HEK293 (cell line): ENCODE results near the gene MAN1C1.

Experiments
- BCL11A ChIP-seq: fragments of 450-650 bp; formaldehyde crosslinking; IDR thresholded peaks from 2 replicates; pipeline ENCODE4 v1.5.1; 2016; ENCODE audit warnings: low read depth, missing biosample characterization, missing genetic modification characterization
- CTCF ChIP-seq: fragments of 450-650 bp; formaldehyde crosslinking; IDR thresholded peaks from 2 replicates; pipeline ENCODE4 v1.5.1; 2016; ENCODE audit warnings: missing biosample characterization, missing genetic modification characterization
- GLIS2 ChIP-seq: fragments of 450-650 bp; formaldehyde crosslinking; IDR thresholded peaks from 2 replicates; pipeline ENCODE4 v1.5.1; 2016; ENCODE audit warnings: missing biosample characterization, missing genetic modification characterization
- PBX3 ChIP-seq: sonication (generic); formaldehyde crosslinking; IDR thresholded peaks from 2 replicates; pipeline ENCODE4 v1.8.1; 2022; ENCODE audit warnings: mild to moderate bottlenecking, moderate library complexity, missing genetic modification reagents
- SCRT2 ChIP-seq: fragments of 450-650 bp; formaldehyde crosslinking; IDR thresholded peaks from 2 replicates; pipeline ENCODE4 v1.5.1; 2016; ENCODE audit warnings: missing biosample characterization, missing genetic modification characterization
- ZBTB7A ChIP-seq: fragments of 450-650 bp; formaldehyde crosslinking; IDR thresholded peaks from 2 replicates; pipeline ENCODE4 v1.5.1; 2016; ENCODE audit warnings: low read depth, missing biosample characterization, missing genetic modification characterization
- ZNF121 ChIP-seq: fragments of 450-650 bp; formaldehyde crosslinking; IDR thresholded peaks from 2 replicates; pipeline ENCODE4 v1.5.1; 2016; ENCODE audit warnings: missing biosample characterization, missing genetic modification characterization
- ZNF138 ChIP-seq: fragments of 450-650 bp; formaldehyde crosslinking; IDR thresholded peaks from 2 replicates; pipeline ENCODE4 v1.5.1; 2016; ENCODE audit warnings: missing biosample characterization, missing genetic modification characterization, borderline replicate concordance
- ZNF404 ChIP-seq: fragments of 450-650 bp; formaldehyde crosslinking; IDR thresholded peaks from 2 replicates; pipeline ENCODE4 v1.5.1; 2017; ENCODE audit warnings: missing biosample characterization, missing genetic modification characterization
- ZNF416 ChIP-seq: fragments of 450-650 bp; formaldehyde crosslinking; IDR thresholded peaks from 2 replicates; pipeline ENCODE4 v1.5.1; 2016; ENCODE audit warnings: missing biosample characterization, missing genetic modification characterization
- ZNF670 ChIP-seq: fragments of 450-650 bp; formaldehyde crosslinking; IDR thresholded peaks from 2 replicates; pipeline ENCODE4 v1.5.1; 2016; ENCODE audit warnings: missing biosample characterization, missing genetic modification characterization, low read depth
- ZNF785 ChIP-seq: fragments of 450-650 bp; formaldehyde crosslinking; IDR thresholded peaks from 2 replicates; pipeline ENCODE4 v1.5.1; 2016; ENCODE audit warnings: missing biosample characterization, missing genetic modification characterization
- TF ChIP-seq, protein P1 (sequence below): fragments of 450-650 bp; formaldehyde crosslinking; IDR thresholded peaks from 2 replicates; pipeline ENCODE4 v1.5.1; 2016; ENCODE audit warnings: missing biosample characterization, missing genetic modification characterization
- TF ChIP-seq, protein P2 (sequence below): fragments of 450-650 bp; formaldehyde crosslinking; IDR thresholded peaks from 2 replicates; pipeline ENCODE4 v1.5.1; 2016; ENCODE audit warnings: missing biosample characterization, missing genetic modification characterization

GRCh38 chr1:25735956-25736529 lies 119.5 kb downstream of the MAN1C1 start:
- TF ChIP-seq, protein P1, sequence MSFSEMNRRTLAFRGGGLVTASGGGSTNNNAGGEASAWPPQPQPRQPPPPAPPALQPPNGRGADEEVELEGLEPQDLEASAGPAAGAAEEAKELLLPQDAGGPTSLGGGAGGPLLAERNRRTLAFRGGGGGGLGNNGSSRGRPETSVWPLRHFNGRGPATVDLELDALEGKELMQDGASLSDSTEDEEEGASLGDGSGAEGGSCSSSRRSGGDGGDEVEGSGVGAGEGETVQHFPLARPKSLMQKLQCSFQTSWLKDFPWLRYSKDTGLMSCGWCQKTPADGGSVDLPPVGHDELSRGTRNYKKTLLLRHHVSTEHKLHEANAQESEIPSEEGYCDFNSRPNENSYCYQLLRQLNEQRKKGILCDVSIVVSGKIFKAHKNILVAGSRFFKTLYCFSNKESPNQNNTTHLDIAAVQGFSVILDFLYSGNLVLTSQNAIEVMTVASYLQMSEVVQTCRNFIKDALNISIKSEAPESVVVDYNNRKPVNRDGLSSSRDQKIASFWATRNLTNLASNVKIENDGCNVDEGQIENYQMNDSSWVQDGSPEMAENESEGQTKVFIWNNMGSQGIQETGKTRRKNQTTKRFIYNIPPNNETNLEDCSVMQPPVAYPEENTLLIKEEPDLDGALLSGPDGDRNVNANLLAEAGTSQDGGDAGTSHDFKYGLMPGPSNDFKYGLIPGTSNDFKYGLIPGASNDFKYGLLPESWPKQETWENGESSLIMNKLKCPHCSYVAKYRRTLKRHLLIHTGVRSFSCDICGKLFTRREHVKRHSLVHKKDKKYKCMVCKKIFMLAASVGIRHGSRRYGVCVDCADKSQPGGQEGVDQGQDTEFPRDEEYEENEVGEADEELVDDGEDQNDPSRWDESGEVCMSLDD (tag by site-specific recombination), result no peak
- no peak for TF ChIP-seq CTCF (tag by site-specific recombination)
- TF ChIP-seq, protein P2, sequence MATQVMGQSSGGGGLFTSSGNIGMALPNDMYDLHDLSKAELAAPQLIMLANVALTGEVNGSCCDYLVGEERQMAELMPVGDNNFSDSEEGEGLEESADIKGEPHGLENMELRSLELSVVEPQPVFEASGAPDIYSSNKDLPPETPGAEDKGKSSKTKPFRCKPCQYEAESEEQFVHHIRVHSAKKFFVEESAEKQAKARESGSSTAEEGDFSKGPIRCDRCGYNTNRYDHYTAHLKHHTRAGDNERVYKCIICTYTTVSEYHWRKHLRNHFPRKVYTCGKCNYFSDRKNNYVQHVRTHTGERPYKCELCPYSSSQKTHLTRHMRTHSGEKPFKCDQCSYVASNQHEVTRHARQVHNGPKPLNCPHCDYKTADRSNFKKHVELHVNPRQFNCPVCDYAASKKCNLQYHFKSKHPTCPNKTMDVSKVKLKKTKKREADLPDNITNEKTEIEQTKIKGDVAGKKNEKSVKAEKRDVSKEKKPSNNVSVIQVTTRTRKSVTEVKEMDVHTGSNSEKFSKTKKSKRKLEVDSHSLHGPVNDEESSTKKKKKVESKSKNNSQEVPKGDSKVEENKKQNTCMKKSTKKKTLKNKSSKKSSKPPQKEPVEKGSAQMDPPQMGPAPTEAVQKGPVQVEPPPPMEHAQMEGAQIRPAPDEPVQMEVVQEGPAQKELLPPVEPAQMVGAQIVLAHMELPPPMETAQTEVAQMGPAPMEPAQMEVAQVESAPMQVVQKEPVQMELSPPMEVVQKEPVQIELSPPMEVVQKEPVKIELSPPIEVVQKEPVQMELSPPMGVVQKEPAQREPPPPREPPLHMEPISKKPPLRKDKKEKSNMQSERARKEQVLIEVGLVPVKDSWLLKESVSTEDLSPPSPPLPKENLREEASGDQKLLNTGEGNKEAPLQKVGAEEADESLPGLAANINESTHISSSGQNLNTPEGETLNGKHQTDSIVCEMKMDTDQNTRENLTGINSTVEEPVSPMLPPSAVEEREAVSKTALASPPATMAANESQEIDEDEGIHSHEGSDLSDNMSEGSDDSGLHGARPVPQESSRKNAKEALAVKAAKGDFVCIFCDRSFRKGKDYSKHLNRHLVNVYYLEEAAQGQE (tag by site-specific recombination), result no peak
- TF ChIP-seq ZNF670 (tag by site-specific recombination), result no peak
- no peak for TF ChIP-seq SCRT2 (tag by site-specific recombination)
- TF ChIP-seq ZNF121 (tag by site-specific recombination), result no peak
- TF ChIP-seq ZNF785, result no peak
- no peak for TF ChIP-seq PBX3
- TF ChIP-seq GLIS2 (tag by site-specific recombination), result no peak
- TF ChIP-seq ZNF138 (tag by site-specific recombination), result no peak
- no peak for TF ChIP-seq ZNF416 (tag by site-specific recombination)
- no peak for TF ChIP-seq BCL11A (tag by site-specific recombination)
- TF ChIP-seq ZBTB7A (tag by site-specific recombination), result no peak
- no peak for TF ChIP-seq ZNF404
